IMR-90 (cell line): ENCODE data around the gene RNF11.

Experiments used
- MAZ ChIP-seq: IDR thresholded peaks from 2 replicates; pipeline ENCODE4 v1.6.1; 2012; ENCODE audit warnings: low read depth, mild to moderate bottlenecking, low read length, improper control_type of control experiment, moderate library complexity, borderline replicate concordance
- POLR2A ChIP-seq: IDR thresholded peaks from 2 replicates; pipeline ENCODE4 v1.6.1; 2012; ENCODE audit warnings: mild to moderate bottlenecking, low read depth, low read length
- RAD21 ChIP-seq: IDR thresholded peaks from 2 replicates; pipeline ENCODE4 v1.6.1; 2012; ENCODE audit warnings: low read length, improper control_type of control experiment
- TF ChIP-seq, protein P1 (sequence below): conservative IDR thresholded peaks from 2 replicates; pipeline ENCODE4 v1.5.1; 2012; ENCODE audit warnings: mild to moderate bottlenecking, low read depth, low read length, improper control_type of control experiment

- TF ChIP-seq, protein P1, sequence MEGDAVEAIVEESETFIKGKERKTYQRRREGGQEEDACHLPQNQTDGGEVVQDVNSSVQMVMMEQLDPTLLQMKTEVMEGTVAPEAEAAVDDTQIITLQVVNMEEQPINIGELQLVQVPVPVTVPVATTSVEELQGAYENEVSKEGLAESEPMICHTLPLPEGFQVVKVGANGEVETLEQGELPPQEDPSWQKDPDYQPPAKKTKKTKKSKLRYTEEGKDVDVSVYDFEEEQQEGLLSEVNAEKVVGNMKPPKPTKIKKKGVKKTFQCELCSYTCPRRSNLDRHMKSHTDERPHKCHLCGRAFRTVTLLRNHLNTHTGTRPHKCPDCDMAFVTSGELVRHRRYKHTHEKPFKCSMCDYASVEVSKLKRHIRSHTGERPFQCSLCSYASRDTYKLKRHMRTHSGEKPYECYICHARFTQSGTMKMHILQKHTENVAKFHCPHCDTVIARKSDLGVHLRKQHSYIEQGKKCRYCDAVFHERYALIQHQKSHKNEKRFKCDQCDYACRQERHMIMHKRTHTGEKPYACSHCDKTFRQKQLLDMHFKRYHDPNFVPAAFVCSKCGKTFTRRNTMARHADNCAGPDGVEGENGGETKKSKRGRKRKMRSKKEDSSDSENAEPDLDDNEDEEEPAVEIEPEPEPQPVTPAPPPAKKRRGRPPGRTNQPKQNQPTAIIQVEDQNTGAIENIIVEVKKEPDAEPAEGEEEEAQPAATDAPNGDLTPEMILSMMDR: no peak
- TF ChIP-seq RAD21 (no peak), POLR2A (no peak), MAZ (no peak)
Measured at GRCh38 chr1:51303751-51304251, 67.7 kb downstream of the RNF11 start.
